Esophagus muscularis mucosa (tissue), 4 donors: Measurements from ENCODE around the gene PHACTR1. TPM values are rescaled to one million over a fixed set of nuclear protein-coding genes. Genes with fewer than 3 reads are reported as not detected.

Experiments
- DNase-seq: peaks from one replicate; pipeline ENCODE4 v3.0.0-alpha.2; 2017; ENCODE audit errors: extremely low spot score
- H3K27ac ChIP-seq, 4 donors: fragments of 200-600 bp; sonication (generic); replicated peaks in 1 of 4; 1 replicate in 3 of 4; 2 replicates in 1 of 4; pipeline ENCODE4 v1.5.1; 2016 to 2019; ENCODE audit warnings: mild to moderate bottlenecking in 1 of 4
- H3K27me3 ChIP-seq, 4 donors: fragments of 200-600 bp; sonication (generic); one replicate each; pipeline versions ENCODE4 v1.5.1 to v1.6.0; 2016 to 2019
- H3K36me3 ChIP-seq, 4 donors: fragments of 200-600 bp; sonication (generic); one replicate each; pipeline ENCODE4 v1.5.1; 2016 to 2019
- H3K4me1 ChIP-seq, 4 donors: fragments of 200-600 bp; sonication (generic); one replicate each; pipeline ENCODE4 v1.5.1; 2016 to 2019
- H3K4me3 ChIP-seq, 4 donors: fragments of 200-600 bp; sonication (generic); 1 replicate in 2 of 4; 2 replicates in 2 of 4; pipeline ENCODE4 v1.5.1; 2016 to 2019; ENCODE audit warnings: mild to moderate bottlenecking in 4 of 4, moderate library complexity in 1 of 4
- H3K9me3 ChIP-seq, 4 donors: fragments of 200-600 bp; sonication (generic); 1 replicate in 3 of 4; 2 replicates in 1 of 4; pipeline ENCODE4 v1.5.1; 2016 to 2019
- CTCF ChIP-seq, 3 experiments: fragments of 200-600 bp in 2 of 3; fragments of 450-650 bp in 1 of 3; sonication (generic) in 2 of 3; IDR thresholded peaks; one replicate each; pipeline ENCODE4 v1.5.1; 2017 to 2019; ENCODE audit warnings: antibody characterized with exemption in 3 of 3, mild to moderate bottlenecking in 2 of 3, moderate library complexity in 1 of 3
- EP300 ChIP-seq: sonication (generic); formaldehyde crosslinking; IDR thresholded peaks from one replicate; pipeline ENCODE4 v1.6.1; 2017; ENCODE audit warnings: antibody characterized with exemption
- POLR2A ChIP-seq: fragments of 450-650 bp; IDR thresholded peaks from one replicate; pipeline ENCODE4 v1.6.1; 2017; ENCODE audit warnings: antibody characterized with exemption, moderate library complexity, mild to moderate bottlenecking, low read depth
- POLR2AphosphoS5 ChIP-seq, 2 donors: sonication (generic); formaldehyde crosslinking; IDR thresholded peaks; one replicate each; pipeline ENCODE4 v1.6.1; 2017; ENCODE audit warnings: antibody characterized with exemption in 2 of 2
- WGBS: methylation state at CpG from one replicate; pipeline ENCODE4 v1.1.5; 2018; 5-methylcytosine and 5-hydroxymethylcytosine counted together
- intact Hi-C: fragments of 100-400 bp; cut with DNase I; formaldehyde crosslinking; loops from one replicate; pipeline ENCODE4 v1.15.1; 2023
- total RNA-seq, 4 donors: library from RNA; depleted of rRNA; stranded (reverse); fragments of >200 nt; gene quantifications; one replicate each; pipeline versions ENCODE4 v1.1.0 to v1.2.1, GENCODE V29; 2016

The PHACTR1 gene
- total RNA-seq = 1 to 10 TPM in 3 of 4 donors, under 1 TPM in 1; 0.83 to 4.2 (median 3.1) TPM

- no peak for DNase-seq
- no peaks in the 10 kb centered on the region for H3K36me3 ChIP-seq
- WGBS = 58% methylated on average over 10 of the region's 10 CpGs
- H3K4me3 ChIP-seq = no peak within 1 kb of the TSS
- peaks cover 0 to 9% (median 0%) of the 10 kb centered on the region in 4 donors for H3K4me1 ChIP-seq
- intact Hi-C loops = no loop called here
- H3K9me3 ChIP-seq = no peaks in the 10 kb centered on the region
- no peak within 1 kb of the TSS for H3K27ac ChIP-seq
- TF ChIP-seq EP300 = no peak
- TF ChIP-seq POLR2AphosphoS5 (IDR thresholded peaks at IDR 0.05) = no peak
- no peak for TF ChIP-seq POLR2A
- TF ChIP-seq CTCF (IDR thresholded peaks at IDR 0.05) = no peak
- H3K27me3 ChIP-seq = peaks cover 0 to 49% (median 2%) of the 10 kb centered on the region in 4 donors
Measured at GRCh38 chr6:12716298-12716916, at the start of gene PHACTR1. Gene PHACTR1, plus strand, starts transcription at chr6:12716767.

- no peaks in the 10 kb centered on the region for H3K4me1 ChIP-seq
- TF ChIP-seq POLR2AphosphoS5 (IDR thresholded peaks at IDR 0.05) (no peak), CTCF (IDR thresholded peaks at IDR 0.05) (no peak)
- WGBS = 57% methylated on average over 1 of the region's 1 CpG
- intact Hi-C loops = no loop called here
- DNase-seq = no peak
- H3K27me3 ChIP-seq = no peaks in the 10 kb centered on the region
- no peak overlapping the region for H3K27ac ChIP-seq
- no peaks in the 10 kb centered on the region for H3K9me3 ChIP-seq
- H3K36me3 ChIP-seq = no peaks in the 10 kb centered on the region
- no peak overlapping the region for H3K4me3 ChIP-seq
Measured at GRCh38 chr6:12666886-12667285, 49.7 kb upstream of the PHACTR1 start.

GRCh38 chr6:12675931-12676330 lies 40.6 kb upstream of the PHACTR1 start:
- TF ChIP-seq POLR2A (no peak), CTCF (IDR thresholded peaks at IDR 0.05) (no peak), EP300 (no peak), POLR2AphosphoS5 (IDR thresholded peaks at IDR 0.05) (no peak)

GRCh38 chr6:12679341-12679740 lies 37.2 kb upstream of the PHACTR1 start:
- intact Hi-C loops = no loop called here
- Histone ChIP-seq H3K36me3 (no peaks in the 10 kb centered on the region), H3K27ac (no peak overlapping the region), H3K9me3 (no peaks in the 10 kb centered on the region), H3K4me1 (no peaks in the 10 kb centered on the region), H3K4me3 (no peak overlapping the region), H3K27me3 (no peaks in the 10 kb centered on the region)
- TF ChIP-seq CTCF (IDR thresholded peaks at IDR 0.05) = no peak
- TF ChIP-seq POLR2A = no peak
- no peak for TF ChIP-seq POLR2AphosphoS5 (IDR thresholded peaks at IDR 0.05)
- TF ChIP-seq EP300 = no peak
- peak; percentile 83 for DNase-seq
- 87% methylated on average over 3 of the region's 3 CpGs for WGBS

More at GRCh38 chr6:12675931-12676330, 40.6 kb upstream of the PHACTR1 start:
- peak; percentile 68 for DNase-seq
- Histone ChIP-seq H3K36me3 (no peaks in the 10 kb centered on the region), H3K27me3 (peaks cover 0 to 4% (median 0%) of the 10 kb centered on the region in 4 donors), H3K27ac (no peak overlapping the region), H3K4me1 (no peaks in the 10 kb centered on the region), H3K9me3 (no peaks in the 10 kb centered on the region), H3K4me3 (no peak overlapping the region)
- intact Hi-C loops = no loop called here
- 72% methylated on average over 5 of the region's 5 CpGs for WGBS

DNA sequence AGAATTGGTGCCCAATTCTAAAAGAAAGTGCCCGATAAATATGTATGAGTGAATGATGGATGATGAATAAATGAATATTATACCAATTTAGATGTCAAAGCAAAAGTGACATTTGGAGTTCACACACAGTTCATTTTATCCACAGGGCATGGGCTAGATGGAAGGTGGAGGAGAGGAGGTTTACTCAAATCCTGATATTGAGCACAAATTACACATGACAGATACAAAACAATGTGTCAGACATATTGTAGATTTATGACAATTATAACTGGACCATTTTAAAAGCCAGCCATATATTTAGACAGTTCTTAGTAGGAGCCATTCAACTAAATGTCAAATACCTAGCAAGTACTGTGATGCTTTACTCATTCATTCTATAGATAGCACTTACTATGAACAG lies 23.4 kb upstream of the PHACTR1 start:
- TF ChIP-seq CTCF (IDR thresholded peaks at IDR 0.05) (no peak), POLR2AphosphoS5 (IDR thresholded peaks at IDR 0.05) (no peak), EP300 (no peak), POLR2A (no peak)
- peaks cover 0 to 10% (median 5%) of the 10 kb centered on the region in 4 donors for H3K4me1 ChIP-seq
- H3K36me3 ChIP-seq = no peaks in the 10 kb centered on the region
- H3K27ac ChIP-seq = no peak overlapping the region
- no peak overlapping the region for H3K4me3 ChIP-seq
- 90% methylated on average over 1 of the region's 1 CpG for WGBS
- no peaks in the 10 kb centered on the region for H3K27me3 ChIP-seq
- no peaks in the 10 kb centered on the region for H3K9me3 ChIP-seq
- intact Hi-C loops = no loop called here
- no peak for DNase-seq
